ENCODE results near the gene GPR160.

The GPR160 gene

DNA sequence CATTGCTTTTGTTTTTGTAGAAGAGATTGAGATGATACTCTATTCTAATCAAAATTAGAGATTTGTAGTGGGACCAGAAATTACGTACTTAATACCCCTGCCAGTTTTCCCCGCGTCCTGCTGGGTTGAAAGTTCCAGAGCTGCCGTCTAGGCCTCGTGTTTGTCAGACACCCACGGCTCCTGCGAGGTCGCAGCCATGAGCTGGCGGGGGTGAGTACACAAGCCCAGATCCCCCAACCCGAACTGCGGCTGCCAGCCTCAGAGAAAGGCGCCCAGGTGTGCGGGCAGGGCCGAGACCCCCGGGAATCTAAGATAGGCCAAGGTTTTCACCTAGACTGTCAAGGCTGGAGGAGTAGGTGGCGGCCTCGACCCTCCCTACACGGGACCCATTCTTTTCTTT lies 26.3 kb downstream of the GPR160 start:
- TF ChIP-seq, protein P1, sequence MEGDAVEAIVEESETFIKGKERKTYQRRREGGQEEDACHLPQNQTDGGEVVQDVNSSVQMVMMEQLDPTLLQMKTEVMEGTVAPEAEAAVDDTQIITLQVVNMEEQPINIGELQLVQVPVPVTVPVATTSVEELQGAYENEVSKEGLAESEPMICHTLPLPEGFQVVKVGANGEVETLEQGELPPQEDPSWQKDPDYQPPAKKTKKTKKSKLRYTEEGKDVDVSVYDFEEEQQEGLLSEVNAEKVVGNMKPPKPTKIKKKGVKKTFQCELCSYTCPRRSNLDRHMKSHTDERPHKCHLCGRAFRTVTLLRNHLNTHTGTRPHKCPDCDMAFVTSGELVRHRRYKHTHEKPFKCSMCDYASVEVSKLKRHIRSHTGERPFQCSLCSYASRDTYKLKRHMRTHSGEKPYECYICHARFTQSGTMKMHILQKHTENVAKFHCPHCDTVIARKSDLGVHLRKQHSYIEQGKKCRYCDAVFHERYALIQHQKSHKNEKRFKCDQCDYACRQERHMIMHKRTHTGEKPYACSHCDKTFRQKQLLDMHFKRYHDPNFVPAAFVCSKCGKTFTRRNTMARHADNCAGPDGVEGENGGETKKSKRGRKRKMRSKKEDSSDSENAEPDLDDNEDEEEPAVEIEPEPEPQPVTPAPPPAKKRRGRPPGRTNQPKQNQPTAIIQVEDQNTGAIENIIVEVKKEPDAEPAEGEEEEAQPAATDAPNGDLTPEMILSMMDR (IDR thresholded peaks at IDR 0.05; ENCODE audit: control extremely low read depth, extremely low read depth, low read depth, missing control alignments), result no peak
- CTCF ChIA-PET, result interaction anchor here (1.2 kb wide), 1 partner anchor 10 kb away, joined by 3 read pairs; no protein-coding TSS in a partner anchor
- POLR2A ChIA-PET, result interaction anchor here (0.7 to 1.1 kb wide), 2 partner anchors 10 to 19 kb away, joined by 4 to 5 read pairs; no protein-coding TSS in a partner anchor
- no peak for DNase-seq (ENCODE audit: extremely low spot score)

GRCh38 chr3:170075441-170076091 lies 37.8 kb downstream of the GPR160 start:
- ChIA-PET CTCF (no interaction called here), POLR2A (no interaction called here)
- TF ChIP-seq, protein P1 (IDR thresholded peaks at IDR 0.05; ENCODE audit: control extremely low read depth, extremely low read depth, low read depth, missing control alignments), result no peak
- DNase-seq (ENCODE audit: extremely low spot score), result no peak

DNA sequence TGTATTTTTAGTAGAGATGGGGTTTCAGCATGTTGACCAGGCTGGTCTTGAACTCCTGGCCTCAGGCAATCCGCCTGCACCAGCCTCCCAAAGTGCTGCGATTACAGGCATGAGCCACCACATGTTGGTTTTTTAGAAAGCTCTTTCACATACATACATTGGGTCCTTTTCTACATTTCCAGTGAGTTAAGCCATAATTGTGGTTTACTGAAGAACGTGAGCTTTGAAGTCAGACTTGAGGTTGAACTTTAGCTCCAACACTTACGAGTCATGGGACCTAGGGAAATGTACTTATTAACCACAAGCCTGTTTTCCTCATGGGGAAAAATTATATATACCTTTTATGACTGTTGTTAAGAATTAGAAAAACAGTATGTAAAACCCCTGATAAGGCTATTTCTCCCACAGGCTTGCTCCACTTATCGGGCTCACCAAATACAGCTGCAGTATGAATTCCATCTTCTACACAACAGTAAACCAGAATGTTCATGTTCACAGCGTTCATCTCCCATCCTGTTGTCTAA lies 39.0 kb downstream of the GPR160 start:
- TF ChIP-seq, protein P1 (IDR thresholded peaks at IDR 0.05; ENCODE audit: control extremely low read depth, extremely low read depth, low read depth, missing control alignments), result no peak
- no peak for DNase-seq (ENCODE audit: extremely low spot score)
- ChIA-PET CTCF (interaction anchor here (1.0 to 3.2 kb wide), 5 partner anchors 13 to 104 kb away, joined by 3 to 15 read pairs (median 5); no protein-coding TSS in a partner anchor), POLR2A (no interaction called here)

DNA sequence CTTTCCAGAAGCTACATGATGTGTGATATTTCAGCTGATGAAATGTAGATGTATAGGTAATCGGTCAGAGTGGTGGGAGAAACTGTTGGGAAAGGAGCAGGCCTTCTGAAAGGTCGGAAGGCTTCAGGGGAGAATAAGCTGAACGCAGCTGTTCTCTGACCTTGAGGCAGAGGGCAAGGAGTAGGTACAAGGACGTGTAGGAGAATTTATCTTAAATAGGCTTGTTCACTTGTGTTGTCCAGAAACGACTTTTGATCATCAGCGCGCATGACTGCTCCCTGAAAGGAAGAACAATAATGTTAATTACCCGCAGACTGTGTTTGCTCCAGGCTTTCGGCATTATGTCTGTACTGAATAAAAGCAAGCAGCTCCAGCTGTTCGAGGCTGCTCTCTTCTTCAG lies 39.6 kb downstream of the GPR160 start:
- CTCF ChIA-PET, result interaction anchor here (1.0 to 3.2 kb wide), 6 partner anchors 12 to 103 kb away, joined by 3 to 15 read pairs (median 4); no protein-coding TSS in a partner anchor
- POLR2A ChIA-PET, result no interaction called here
- TF ChIP-seq, protein P1 (IDR thresholded peaks at IDR 0.05; ENCODE audit: control extremely low read depth, extremely low read depth, low read depth, missing control alignments), result no peak
- no peak for DNase-seq (ENCODE audit: extremely low spot score)

DNA sequence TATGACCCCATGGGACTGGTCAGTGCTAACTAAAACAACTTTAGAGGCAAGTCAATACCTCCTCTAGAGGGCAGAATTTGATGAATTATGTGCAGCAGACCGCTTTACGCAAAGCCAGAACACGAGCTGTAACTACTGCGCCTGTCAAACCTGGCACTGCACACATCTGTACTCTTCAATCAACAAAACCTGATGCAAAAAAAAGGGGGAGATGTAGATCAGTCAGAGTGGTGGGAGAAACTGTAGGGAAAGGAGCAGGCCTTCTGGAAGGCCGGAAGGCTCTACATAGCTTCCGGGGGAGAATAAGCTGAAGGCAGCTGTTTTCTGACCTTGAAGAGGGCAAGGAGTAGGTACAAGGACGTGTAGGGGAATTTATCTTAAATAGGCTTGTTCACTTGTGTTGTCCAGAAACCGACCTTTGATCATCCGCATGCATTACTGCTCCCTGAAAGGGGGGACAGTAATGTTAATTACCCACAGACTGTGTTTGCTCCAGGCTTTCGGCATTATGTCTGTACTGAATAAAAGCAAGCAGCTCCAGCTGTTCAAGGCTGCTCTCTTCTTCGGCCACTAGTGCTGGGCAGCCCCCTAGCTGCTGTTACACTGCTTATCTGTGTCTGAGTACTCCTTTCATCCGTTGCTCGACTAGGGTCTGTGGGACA lies 41.0 kb downstream of the GPR160 start:
- CTCF ChIA-PET, result interaction anchor here (0.6 to 3.2 kb wide), 13 partner anchors 10 to 74 kb away, joined by 3 to 15 read pairs (median 4); no protein-coding TSS in a partner anchor
- no peak for DNase-seq (ENCODE audit: extremely low spot score)
- TF ChIP-seq, protein P1 (IDR thresholded peaks at IDR 0.05; ENCODE audit: control extremely low read depth, extremely low read depth, low read depth, missing control alignments), result peak; percentile 3
- POLR2A ChIA-PET, result no interaction called here

GRCh38 chr3:170079536-170080165 lies 41.9 kb downstream of the GPR160 start:
- TF ChIP-seq, protein P1 (IDR thresholded peaks at IDR 0.05; ENCODE audit: control extremely low read depth, extremely low read depth, low read depth, missing control alignments), result no peak
- DNase-seq (ENCODE audit: extremely low spot score), result no peak
- ChIA-PET POLR2A (no interaction called here), CTCF (interaction anchor here (0.6 to 3.2 kb wide), 10 partner anchors 9 to 217 kb away, joined by 3 to 15 read pairs (median 4); partner anchors contain the start of gene GPR160)
